Loucy (cell line): ENCODE results near the gene UTP11.

ENCODE experiments used
- H2AFZ ChIP-seq: fragments of 200-600 bp; sonication (generic); 2 replicates; pipeline ENCODE4 v1.6.0; 2016; ENCODE audit warnings: antibody characterized with exemption, mild to moderate bottlenecking, low read length, moderate library complexity
- H3F3A ChIP-seq: fragments of 200-600 bp; 2 replicates; pipeline ENCODE4 v1.6.0; 2016; ENCODE audit warnings: antibody characterized with exemption, low read depth, mild to moderate bottlenecking
- H3K27me3 ChIP-seq: fragments of 200-600 bp; sonication (generic); 2 replicates; pipeline ENCODE4 v1.6.1; 2014; ENCODE audit warnings: low read length, mild to moderate bottlenecking; ENCODE audit not compliant: insufficient read depth, poor library complexity, severe bottlenecking
- H3K36me3 ChIP-seq: fragments of 200-600 bp; sonication (generic); 2 replicates; pipeline ENCODE4 v1.6.1; 2016; ENCODE audit warnings: low read length; ENCODE audit not compliant: insufficient read depth
- H3K4me1 ChIP-seq: fragments of 200-600 bp; sonication (generic); 2 replicates; pipeline ENCODE4 v1.5.1; 2014; ENCODE audit warnings: low read length, mild to moderate bottlenecking; ENCODE audit not compliant: insufficient read depth, poor library complexity, severe bottlenecking
- H3K4me2 ChIP-seq: fragments of 200-600 bp; sonication (generic); 2 replicates; pipeline ENCODE4 v1.6.0; 2014; ENCODE audit warnings: antibody characterized with exemption, low read length, low read depth, mild to moderate bottlenecking; ENCODE audit not compliant: poor library complexity, severe bottlenecking
- H3K4me3 ChIP-seq: fragments of 200-600 bp; sonication (generic); 2 replicates; pipeline ENCODE4 v1.5.1; 2014; ENCODE audit warnings: low read length, mild to moderate bottlenecking, mixed read lengths; ENCODE audit not compliant: poor library complexity, severe bottlenecking
- H3K79me2 ChIP-seq: fragments of 200-600 bp; sonication (generic); 2 replicates; pipeline ENCODE4 v1.6.1; 2014; ENCODE audit warnings: low read length; ENCODE audit not compliant: insufficient read depth
- H3K9ac ChIP-seq: fragments of 200-600 bp; sonication (generic); 2 replicates; pipeline ENCODE4 v1.6.0; 2014; ENCODE audit warnings: mild to moderate bottlenecking, low read depth, low read length, moderate library complexity; ENCODE audit not compliant: poor library complexity, severe bottlenecking
- H3K9me2 ChIP-seq: fragments of 200-600 bp; sonication (generic); replicated peaks from 2 replicates; pipeline ENCODE4 v1.6.1; 2016; ENCODE audit warnings: low read depth, low read length, mixed read lengths
- H3K9me3 ChIP-seq: fragments of 200-600 bp; sonication (generic); 2 replicates; pipeline ENCODE4 v1.6.1; 2014; ENCODE audit warnings: mild to moderate bottlenecking, antibody characterized with exemption, low read length, low read depth; ENCODE audit not compliant: insufficient read depth
- H4K20me1 ChIP-seq: fragments of 200-600 bp; sonication (generic); 2 replicates; pipeline ENCODE4 v1.6.0; 2014; ENCODE audit warnings: antibody characterized with exemption, low read length, mild to moderate bottlenecking; ENCODE audit not compliant: insufficient read depth, poor library complexity, severe bottlenecking
- CTCF ChIP-seq: fragments of 200-600 bp; sonication (generic); conservative IDR thresholded peaks from 2 replicates; pipeline ENCODE4 v1.5.1; 2014; ENCODE audit warnings: mild to moderate bottlenecking, antibody characterized with exemption, low read length
- EZH2phosphoT487 ChIP-seq: fragments of 200-600 bp; IDR thresholded peaks from 2 replicates; pipeline ENCODE4 v1.6.1; 2018; ENCODE audit warnings: antibody characterized with exemption, mild to moderate bottlenecking, moderate library complexity, borderline replicate concordance

The UTP11 gene

GRCh38 chr1:38000233-38000528 is 12.4 kb upstream of the UTP11 start:
- Histone ChIP-seq H3K36me3 (peaks cover 3% of the 10 kb centered on the region; the same call in 1 of the 2 replicates), H2AFZ (no peak overlapping the region), H3K4me2 (peak overlapping the region; percentile 97), H4K20me1 (peaks cover 4% of the 10 kb centered on the region), H3F3A (no peaks in the 10 kb centered on the region), H3K27me3 (no peaks in the 10 kb centered on the region), H3K9me2 (no peaks in the 10 kb centered on the region), H3K9ac (peak overlapping the region; percentile 76), H3K79me2 (peaks cover 62% of the 10 kb centered on the region; the same call in 1 of the 2 replicates), H3K4me3 (peak overlapping the region; percentile 70), H3K9me3 (no peaks in the 10 kb centered on the region), H3K4me1 (peaks cover 53% of the 10 kb centered on the region)
- TF ChIP-seq EZH2phosphoT487 (no peak), CTCF (no peak)

DNA sequence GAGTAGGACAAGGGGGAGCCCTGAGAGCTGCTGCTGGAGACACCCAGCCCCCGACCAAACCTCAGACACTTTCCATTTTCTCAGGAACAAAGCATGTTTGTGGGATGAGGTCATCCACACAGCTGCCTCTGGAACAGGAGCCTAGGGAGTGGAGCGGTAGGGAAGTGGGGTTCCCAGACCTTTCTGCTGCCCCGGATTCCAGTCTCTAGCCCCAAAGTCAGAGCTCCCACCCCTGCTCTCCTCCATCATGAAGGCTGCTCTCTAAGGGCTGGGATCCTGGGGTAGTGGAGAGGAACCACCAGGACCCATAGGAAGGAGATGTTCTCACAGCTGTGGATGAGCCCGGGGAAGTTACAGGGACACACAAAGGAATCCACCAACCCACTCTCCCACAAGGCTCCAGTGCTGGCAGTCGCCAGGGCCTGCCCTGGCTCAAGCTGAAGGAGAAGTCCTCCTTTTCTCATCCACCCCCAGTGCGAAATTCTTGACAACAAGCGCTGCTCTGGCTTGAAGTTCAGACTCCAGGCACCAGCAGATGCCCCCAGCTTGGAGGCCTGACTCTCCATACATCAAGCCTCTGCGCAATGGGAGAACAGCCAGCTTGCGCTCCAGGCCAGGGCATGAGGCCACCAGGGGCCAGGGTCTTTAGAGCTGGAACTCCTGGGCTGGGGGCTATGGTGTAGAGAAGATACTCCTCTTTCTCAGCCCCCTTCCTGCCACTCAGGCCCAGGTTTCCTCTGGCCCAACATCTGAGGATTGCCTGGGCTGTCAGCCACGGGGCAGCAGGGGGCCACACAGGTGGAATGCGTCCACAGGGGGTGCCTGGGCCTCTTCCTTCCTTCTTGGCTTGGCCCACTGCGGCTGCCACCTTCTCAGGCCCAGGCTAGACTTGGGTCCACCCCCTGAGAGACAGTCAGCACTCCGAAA is 11.7 kb upstream of the UTP11 start:
- peaks cover 62% of the 10 kb centered on the region; the same call in 1 of the 2 replicates for H3K79me2 ChIP-seq
- H3K4me3 ChIP-seq: peak overlapping the region; percentile 70
- no peaks in the 10 kb centered on the region for H3K27me3 ChIP-seq
- TF ChIP-seq CTCF (no peak), EZH2phosphoT487 (no peak)
- H2AFZ ChIP-seq: no peak overlapping the region
- no peaks in the 10 kb centered on the region for H3K9me2 ChIP-seq
- H3K9ac ChIP-seq: peak overlapping the region; percentile 76
- no peaks in the 10 kb centered on the region; the same call in 1 of the 2 replicates for H3K36me3 ChIP-seq
- peaks cover 4% of the 10 kb centered on the region for H4K20me1 ChIP-seq
- H3F3A ChIP-seq: no peaks in the 10 kb centered on the region
- H3K9me3 ChIP-seq: no peaks in the 10 kb centered on the region
- H3K4me1 ChIP-seq: peaks cover 56% of the 10 kb centered on the region
- H3K4me2 ChIP-seq: peak overlapping the region; percentile 97

GRCh38 chr1:38003261-38004250 is 9.0 kb upstream of the UTP11 start:
- Histone ChIP-seq H3F3A (no peaks in the 10 kb centered on the region), H3K27me3 (no peaks in the 10 kb centered on the region), H3K4me3 (peak overlapping the region; percentile 77), H3K4me1 (peaks cover 53% of the 10 kb centered on the region), H3K36me3 (no peaks in the 10 kb centered on the region), H3K9me2 (no peaks in the 10 kb centered on the region), H2AFZ (no peak overlapping the region), H3K4me2 (peak overlapping the region; percentile 85), H3K9ac (peak overlapping the region; percentile 79), H3K79me2 (peaks cover 49% of the 10 kb centered on the region; the same call in 1 of the 2 replicates), H3K9me3 (no peaks in the 10 kb centered on the region), H4K20me1 (peaks cover 4% of the 10 kb centered on the region)
- TF ChIP-seq CTCF (no peak), EZH2phosphoT487 (no peak)
